Measurements from ENCODE around the gene FANCD2OS.
"Not testable (repeated sequence)": the region's sequence is repeated elsewhere in the genome, so short reads cannot be mapped to it uniquely, and the experiment has no call there.

The FANCD2OS gene

GRCh38 chr3:10108091-10108490, at the start of gene FANCD2OS:
TSS of gene FANCD2OS (minus strand) at chr3:10108255. CDS start at chr3:10104774, 3,481 bp downstream.
- no peak for DNase-seq

GRCh38 chr3:10157031-10157430, 49.0 kb upstream of the FANCD2OS start:
- DNase-seq: no peak

- DNase-seq: no peak
Observed at GRCh38 chr3:10155658-10156057, 47.6 kb upstream of the FANCD2OS start.

- DNase-seq: no peak
Observed at GRCh38 chr3:10155123-10155472, 47.0 kb upstream of the FANCD2OS start.

- DNase-seq: no peak
Observed at GRCh38 chr3:10154335-10155122, 46.5 kb upstream of the FANCD2OS start.

- no peak for DNase-seq
Observed at GRCh38 chr3:10150987-10151386, 42.9 kb upstream of the FANCD2OS start.

GRCh38 chr3:10149226-10149625, 41.2 kb upstream of the FANCD2OS start:
- DNase-seq: no peak

- DNase-seq: no peak
Observed at GRCh38 chr3:10145685-10146084, 37.6 kb upstream of the FANCD2OS start.

- DNase-seq: no peak
Observed at GRCh38 chr3:10142707-10143560, 34.9 kb upstream of the FANCD2OS start.

- DNase-seq: no peak
Observed at GRCh38 chr3:10140996-10141546, 33.0 kb upstream of the FANCD2OS start.

- no peak for DNase-seq
Observed at GRCh38 chr3:10137178-10137577, 29.1 kb upstream of the FANCD2OS start.

GRCh38 chr3:10136426-10137005, 28.5 kb upstream of the FANCD2OS start:
- no peak for DNase-seq

- not testable (repeated sequence) for DNase-seq
Observed at GRCh38 chr3:10135872-10136271, 27.8 kb upstream of the FANCD2OS start.

GRCh38 chr3:10122724-10123123, 14.7 kb upstream of the FANCD2OS start:
- DNase-seq: no peak

GRCh38 chr3:10121064-10121463, 13.0 kb upstream of the FANCD2OS start:
- DNase-seq: no peak

- no peak for DNase-seq
Observed at GRCh38 chr3:10119376-10119775, 11.3 kb upstream of the FANCD2OS start.

GRCh38 chr3:10116928-10117327, 8.9 kb upstream of the FANCD2OS start:
- DNase-seq: no peak

GRCh38 chr3:10116138-10116460, 8.0 kb upstream of the FANCD2OS start:
- peak; percentile 3 to 4 for DNase-seq

GRCh38 chr3:10115326-10116137, 7.5 kb upstream of the FANCD2OS start, which contains the start of gene BRK1:
TSS of gene BRK1 (plus strand) at chr3:10115675. CDS start at chr3:10115702, 27 bp downstream.
- peak; percentile 86 to 94 for DNase-seq

- no peak for DNase-seq
Observed at GRCh38 chr3:10106919-10107318, 1.1 kb downstream of the FANCD2OS start.

- DNase-seq: no peak
Observed at GRCh38 chr3:10099041-10099440, 9.0 kb downstream of the FANCD2OS start.

GRCh38 chr3:10093678-10094077, 14.4 kb downstream of the FANCD2OS start:
- no peak for DNase-seq

- not testable (repeated sequence) for DNase-seq
Observed at GRCh38 chr3:10091387-10091786, 16.7 kb downstream of the FANCD2OS start.
